Astrocyte of the cerebellum (primary cell): Measurements from ENCODE around the gene TNIP1.

Experiments
- DNase-seq: peaks from one replicate; pipeline ENCODE4 v3.0.0-alpha.2; 2011; ENCODE audit warnings: low read depth
- H3K4me3 ChIP-seq: 2 replicates; pipeline ENCODE4 v1.5.1; 2011; ENCODE audit warnings: mild to moderate bottlenecking, low read depth, low read length, moderate library complexity
- CTCF ChIP-seq: IDR thresholded peaks from 2 replicates; pipeline ENCODE4 v1.5.1; 2012; ENCODE audit warnings: low read length, low read depth, moderate library complexity, mild to moderate bottlenecking; ENCODE audit errors: missing control alignments
- in situ Hi-C: cut with HindIII; loops from 2 replicates; pipeline ENCODE4 v1.10.0; 2017; ENCODE audit warnings: low sequenced_read_pairs

The TNIP1 gene

GRCh38 chr5:151017897-151018296 lies 62.9 kb downstream of the TNIP1 start:
- DNase-seq = no peak
- in situ Hi-C loops = no loop called here

GRCh38 chr5:151016700-151017099 lies 64.1 kb downstream of the TNIP1 start:
- in situ Hi-C loops = no loop called here
- H3K4me3 ChIP-seq = no peak overlapping the region
- DNase-seq = no peak
- TF ChIP-seq CTCF = no peak

More at GRCh38 chr5:151017897-151018296, 62.9 kb downstream of the TNIP1 start:
- H3K4me3 ChIP-seq = no peak overlapping the region
- no peak for TF ChIP-seq CTCF

GRCh38 chr5:151015974-151016587 lies 64.8 kb downstream of the TNIP1 start:
- in situ Hi-C loops = no loop called here
- no peak overlapping the region for H3K4me3 ChIP-seq
- no peak for DNase-seq
- no peak for TF ChIP-seq CTCF

GRCh38 chr5:151014680-151015343 lies 66.0 kb downstream of the TNIP1 start:
- in situ Hi-C loops = no loop called here
- no peak overlapping the region for H3K4me3 ChIP-seq
- no peak for DNase-seq
- no peak for TF ChIP-seq CTCF

- no peak for TF ChIP-seq CTCF
- in situ Hi-C loops = no loop called here
- H3K4me3 ChIP-seq = no peak overlapping the region
- no peak for DNase-seq
Observed at GRCh38 chr5:151012862-151013261, 68.0 kb downstream of the TNIP1 start.

- no peak overlapping the region for H3K4me3 ChIP-seq
- no peak for TF ChIP-seq CTCF
- in situ Hi-C loops = no loop called here
- DNase-seq = no peak
Observed at GRCh38 chr5:151008906-151009305, 71.9 kb downstream of the TNIP1 start.
